Neural progenitor cell (in vitro differentiated cells): ENCODE results near the gene LPP. TPM values are rescaled to one million over a fixed set of nuclear protein-coding genes. Genes with fewer than 3 reads are reported as not detected.

Experiments
- DNase-seq: peaks from one replicate; pipeline ENCODE4 v3.0.0-alpha.2; 2016; ENCODE audit warnings: low spot score
- H2AFZ ChIP-seq: fragments of 200-600 bp; sonication (generic); replicated peaks from 2 replicates; pipeline ENCODE4 v1.6.1; 2016; ENCODE audit warnings: antibody characterized with exemption
- H3F3A ChIP-seq: fragments of 200-600 bp; sonication (generic); 2 replicates; pipeline ENCODE4 v1.6.1; 2016; ENCODE audit warnings: antibody characterized with exemption, low read depth
- H3K27ac ChIP-seq: fragments of 200-600 bp; sonication (generic); 2 replicates; pipeline ENCODE4 v1.5.1; 2016; ENCODE audit warnings: mild to moderate bottlenecking
- H3K27me3 ChIP-seq: fragments of 200-600 bp; sonication (generic); 2 replicates; pipeline ENCODE4 v1.6.1; 2016; ENCODE audit warnings: mild to moderate bottlenecking, moderate library complexity
- H3K36me3 ChIP-seq: fragments of 200-600 bp; sonication (generic); 2 replicates; pipeline ENCODE4 v1.5.1; 2016
- H3K4me1 ChIP-seq: fragments of 200-600 bp; sonication (generic); 2 replicates; pipeline ENCODE4 v1.6.1; 2016; ENCODE audit warnings: mixed run types
- H3K4me2 ChIP-seq: fragments of 200-600 bp; sonication (generic); 2 replicates; pipeline ENCODE4 v1.6.1; 2016
- H3K4me3 ChIP-seq: fragments of 200-600 bp; sonication (generic); 2 replicates; pipeline ENCODE4 v1.5.1; 2016
- H3K79me2 ChIP-seq: fragments of 200-600 bp; sonication (generic); 2 replicates; pipeline ENCODE4 v1.6.1; 2016; ENCODE audit warnings: low read depth
- H3K9ac ChIP-seq: fragments of 200-600 bp; sonication (generic); 2 replicates; pipeline ENCODE4 v1.6.1; 2016
- H3K9me3 ChIP-seq: fragments of 200-600 bp; sonication (generic); 2 replicates; pipeline ENCODE4 v1.5.1; 2016; ENCODE audit warnings: low read depth
- H4K20me1 ChIP-seq: fragments of 200-600 bp; sonication (generic); 2 replicates; pipeline ENCODE4 v1.6.1; 2016; ENCODE audit warnings: low read depth
- H3K27ac Mint-ChIP-seq: 3 replicates; pipeline ENCODE4 v1.8.0; 2021; ENCODE audit warnings: mixed read lengths
- H3K27me3 Mint-ChIP-seq: 2 replicates; pipeline ENCODE4 v1.8.0; 2022; ENCODE audit warnings: low read depth, mild to moderate bottlenecking, inconsistent platforms, moderate library complexity, mixed read lengths; ENCODE audit not compliant: insufficient read depth
- H3K36me3 Mint-ChIP-seq: 3 replicates; pipeline ENCODE4 v1.8.0; 2021; ENCODE audit warnings: mixed read lengths
- H3K4me1 Mint-ChIP-seq: 3 replicates; pipeline ENCODE4 v1.8.0; 2021; ENCODE audit warnings: mixed read lengths
- H3K4me3 Mint-ChIP-seq: 3 replicates; pipeline ENCODE4 v1.8.0; 2021; ENCODE audit warnings: mild to moderate bottlenecking, moderate library complexity, mixed read lengths
- H3K9me3 Mint-ChIP-seq: 3 replicates; pipeline ENCODE4 v1.8.0; 2020; ENCODE audit warnings: mixed read lengths
- EZH2 ChIP-seq: fragments of 200-600 bp; sonication (generic); IDR thresholded peaks from 2 replicates; pipeline ENCODE4 v1.6.1; 2017; ENCODE audit warnings: antibody characterized with exemption, mild to moderate bottlenecking, moderate library complexity
- EZH2phosphoT487 ChIP-seq: fragments of 200-600 bp; sonication (generic); IDR thresholded peaks from 2 replicates; pipeline ENCODE4 v1.6.1; 2017; ENCODE audit warnings: antibody characterized with exemption
- total RNA-seq: library from RNA; depleted of rRNA; stranded (reverse); fragments of >200 nt; gene quantifications from 2 replicates; pipeline ENCODE4 v1.2.3, GENCODE V29; 2015; ENCODE audit warnings: low replicate concordance
- TF ChIP-seq, protein P1 (sequence below): fragments of 200-600 bp; sonication (generic); IDR thresholded peaks from 2 replicates; pipeline ENCODE4 v1.5.1; 2017; ENCODE audit warnings: antibody characterized with exemption, mild to moderate bottlenecking

The LPP gene
- total RNA-seq, 1 donor from 2014 or later: 18.9 TPM

DNA sequence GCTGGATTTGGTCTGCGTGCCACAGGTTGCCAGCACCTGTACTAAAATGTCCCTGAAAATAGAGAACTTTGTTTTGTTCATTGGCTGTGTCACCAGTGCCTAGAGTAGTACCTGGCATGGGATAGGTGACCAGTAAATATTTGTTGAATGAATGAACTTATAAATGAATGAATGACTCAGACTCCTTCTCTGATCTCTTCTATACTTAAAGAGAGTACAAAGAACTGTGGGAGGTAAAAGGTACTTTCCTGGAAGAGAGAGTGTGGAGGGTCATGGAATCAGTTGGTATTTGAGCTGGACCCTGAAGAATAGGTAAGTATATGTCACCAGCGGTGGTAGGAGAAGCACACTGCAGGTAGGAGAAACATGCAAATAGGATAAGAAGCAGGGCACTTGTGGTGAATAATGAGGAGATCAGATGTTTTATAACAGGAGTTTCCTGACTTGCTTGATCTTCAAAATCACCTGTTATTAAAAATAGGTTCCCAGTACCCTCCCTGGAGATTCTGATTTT, 149.4 kb downstream of the LPP start:
- Mint-ChIP-seq H3K36me3 (peaks cover 10% of the 10 kb centered on the region), H3K9me3 (peaks cover 4% of the 10 kb centered on the region), H3K27me3 (no peaks in the 10 kb centered on the region), H3K4me3 (no peak overlapping the region), H3K27ac (no peak overlapping the region), H3K4me1 (peaks cover 35% of the 10 kb centered on the region)
- no peaks in the 10 kb centered on the region for H3K9me3 ChIP-seq
- H3K4me3 ChIP-seq: no peak overlapping the region
- H2AFZ ChIP-seq: no peak overlapping the region
- peaks cover 47% of the 10 kb centered on the region for H3K4me1 ChIP-seq
- no peaks in the 10 kb centered on the region for H4K20me1 ChIP-seq
- TF ChIP-seq EZH2phosphoT487 (no peak), EZH2 (no peak)
- TF ChIP-seq, protein P1, sequence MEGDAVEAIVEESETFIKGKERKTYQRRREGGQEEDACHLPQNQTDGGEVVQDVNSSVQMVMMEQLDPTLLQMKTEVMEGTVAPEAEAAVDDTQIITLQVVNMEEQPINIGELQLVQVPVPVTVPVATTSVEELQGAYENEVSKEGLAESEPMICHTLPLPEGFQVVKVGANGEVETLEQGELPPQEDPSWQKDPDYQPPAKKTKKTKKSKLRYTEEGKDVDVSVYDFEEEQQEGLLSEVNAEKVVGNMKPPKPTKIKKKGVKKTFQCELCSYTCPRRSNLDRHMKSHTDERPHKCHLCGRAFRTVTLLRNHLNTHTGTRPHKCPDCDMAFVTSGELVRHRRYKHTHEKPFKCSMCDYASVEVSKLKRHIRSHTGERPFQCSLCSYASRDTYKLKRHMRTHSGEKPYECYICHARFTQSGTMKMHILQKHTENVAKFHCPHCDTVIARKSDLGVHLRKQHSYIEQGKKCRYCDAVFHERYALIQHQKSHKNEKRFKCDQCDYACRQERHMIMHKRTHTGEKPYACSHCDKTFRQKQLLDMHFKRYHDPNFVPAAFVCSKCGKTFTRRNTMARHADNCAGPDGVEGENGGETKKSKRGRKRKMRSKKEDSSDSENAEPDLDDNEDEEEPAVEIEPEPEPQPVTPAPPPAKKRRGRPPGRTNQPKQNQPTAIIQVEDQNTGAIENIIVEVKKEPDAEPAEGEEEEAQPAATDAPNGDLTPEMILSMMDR: no peak
- no peak for DNase-seq
- H3K27ac ChIP-seq: no peak overlapping the region
- no peaks in the 10 kb centered on the region for H3K36me3 ChIP-seq
- H3K79me2 ChIP-seq: peaks cover 3% of the 10 kb centered on the region
- no peaks in the 10 kb centered on the region for H3K27me3 ChIP-seq
- H3F3A ChIP-seq: peaks cover 18% of the 10 kb centered on the region
- H3K4me2 ChIP-seq: no peak overlapping the region
- H3K9ac ChIP-seq: no peak overlapping the region

- Histone ChIP-seq H3K4me1 (peaks cover 42% of the 10 kb centered on the region), H2AFZ (no peak overlapping the region), H3K9me3 (no peaks in the 10 kb centered on the region), H4K20me1 (no peaks in the 10 kb centered on the region), H3K27ac (no peak overlapping the region), H3K27me3 (no peaks in the 10 kb centered on the region), H3K4me3 (no peak overlapping the region), H3K36me3 (no peaks in the 10 kb centered on the region), H3K4me2 (no peak overlapping the region), H3K79me2 (peaks cover 3% of the 10 kb centered on the region), H3F3A (peaks cover 13% of the 10 kb centered on the region), H3K9ac (no peak overlapping the region)
- no peak overlapping the region for H3K4me3 Mint-ChIP-seq
- no peak for DNase-seq
- no peaks in the 10 kb centered on the region for H3K27me3 Mint-ChIP-seq
- peaks cover 4% of the 10 kb centered on the region for H3K9me3 Mint-ChIP-seq
- no peak overlapping the region for H3K27ac Mint-ChIP-seq
- TF ChIP-seq EZH2phosphoT487 (no peak), EZH2 (no peak)
- TF ChIP-seq, protein P1: no peak
- peaks cover 31% of the 10 kb centered on the region for H3K4me1 Mint-ChIP-seq
- peaks cover 10% of the 10 kb centered on the region for H3K36me3 Mint-ChIP-seq
Observed at GRCh38 chr3:188303823-188304222, 149.9 kb downstream of the LPP start.

- Histone ChIP-seq H3K4me3 (no peak overlapping the region), H3K27me3 (no peaks in the 10 kb centered on the region), H3K9ac (no peak overlapping the region), H3K36me3 (no peaks in the 10 kb centered on the region), H3F3A (peaks cover 6% of the 10 kb centered on the region), H3K79me2 (peaks cover 3% of the 10 kb centered on the region), H3K4me1 (peaks cover 39% of the 10 kb centered on the region), H2AFZ (no peak overlapping the region), H4K20me1 (no peaks in the 10 kb centered on the region), H3K4me2 (no peak overlapping the region), H3K27ac (no peak overlapping the region), H3K9me3 (no peaks in the 10 kb centered on the region)
- H3K27me3 Mint-ChIP-seq: no peaks in the 10 kb centered on the region
- DNase-seq: no peak
- H3K27ac Mint-ChIP-seq: no peak overlapping the region
- H3K36me3 Mint-ChIP-seq: peaks cover 10% of the 10 kb centered on the region
- H3K9me3 Mint-ChIP-seq: peaks cover 4% of the 10 kb centered on the region
- TF ChIP-seq, protein P1: no peak
- TF ChIP-seq EZH2: no peak
- no peak for TF ChIP-seq EZH2phosphoT487
- H3K4me1 Mint-ChIP-seq: peaks cover 24% of the 10 kb centered on the region
- H3K4me3 Mint-ChIP-seq: no peak overlapping the region
Observed at GRCh38 chr3:188304501-188304900, 150.5 kb downstream of the LPP start.
